ENCODE data around the gene RSBN1L. TPM values are rescaled to one million over a fixed set of nuclear protein-coding genes. Genes with fewer than 3 reads are reported as not detected.
"Not testable (repeated sequence)": the region's sequence is repeated elsewhere in the genome, so short reads cannot be mapped to it uniquely, and the experiment has no call there.

The RSBN1L gene
- total RNA-seq, 1 donor: 21.4 TPM

DNA sequence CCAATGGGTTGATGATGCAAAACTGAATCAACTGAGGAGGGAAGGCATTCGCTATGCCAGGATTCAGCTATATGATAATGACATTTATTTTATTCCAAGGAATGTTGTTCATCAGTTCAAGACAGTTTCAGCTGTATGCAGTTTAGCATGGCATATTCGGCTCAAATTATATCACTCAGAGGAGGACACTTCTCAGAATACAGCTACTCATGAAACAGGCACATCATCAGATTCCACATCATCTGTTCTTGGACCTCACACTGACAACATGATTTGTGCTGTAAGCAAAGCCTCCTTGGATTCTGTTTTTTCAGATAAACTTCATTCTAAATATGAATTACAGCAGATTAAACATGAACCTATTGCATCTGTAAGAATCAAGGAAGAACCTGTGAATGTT is 82.3 kb downstream of the RSBN1L start:
- H2AFZ ChIP-seq (ENCODE audit: low read length): no peak overlapping the region
- no peaks in the 10 kb centered on the region for H3K27me3 ChIP-seq (ENCODE audit: insufficient read depth, low read length)
- H3K4me2 ChIP-seq (ENCODE audit: insufficient read depth, low read length): no peak overlapping the region
- H3K79me2 ChIP-seq (ENCODE audit: insufficient read depth, low read length): no peaks in the 10 kb centered on the region
- TF ChIP-seq, protein P1, sequence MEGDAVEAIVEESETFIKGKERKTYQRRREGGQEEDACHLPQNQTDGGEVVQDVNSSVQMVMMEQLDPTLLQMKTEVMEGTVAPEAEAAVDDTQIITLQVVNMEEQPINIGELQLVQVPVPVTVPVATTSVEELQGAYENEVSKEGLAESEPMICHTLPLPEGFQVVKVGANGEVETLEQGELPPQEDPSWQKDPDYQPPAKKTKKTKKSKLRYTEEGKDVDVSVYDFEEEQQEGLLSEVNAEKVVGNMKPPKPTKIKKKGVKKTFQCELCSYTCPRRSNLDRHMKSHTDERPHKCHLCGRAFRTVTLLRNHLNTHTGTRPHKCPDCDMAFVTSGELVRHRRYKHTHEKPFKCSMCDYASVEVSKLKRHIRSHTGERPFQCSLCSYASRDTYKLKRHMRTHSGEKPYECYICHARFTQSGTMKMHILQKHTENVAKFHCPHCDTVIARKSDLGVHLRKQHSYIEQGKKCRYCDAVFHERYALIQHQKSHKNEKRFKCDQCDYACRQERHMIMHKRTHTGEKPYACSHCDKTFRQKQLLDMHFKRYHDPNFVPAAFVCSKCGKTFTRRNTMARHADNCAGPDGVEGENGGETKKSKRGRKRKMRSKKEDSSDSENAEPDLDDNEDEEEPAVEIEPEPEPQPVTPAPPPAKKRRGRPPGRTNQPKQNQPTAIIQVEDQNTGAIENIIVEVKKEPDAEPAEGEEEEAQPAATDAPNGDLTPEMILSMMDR (IDR thresholded peaks at IDR 0.05; ENCODE audit: extremely low read depth, low read depth, low read length): no peak
- no peaks in the 10 kb centered on the region for H3K9me3 ChIP-seq (ENCODE audit: low read depth, low read length)
- H4K20me1 ChIP-seq (ENCODE audit: insufficient read depth, low read length): no peaks in the 10 kb centered on the region
- no peak overlapping the region for H3K4me3 ChIP-seq (ENCODE audit: insufficient read depth, low read length)
- peaks cover 31% of the 10 kb centered on the region for H3K36me3 ChIP-seq (ENCODE audit: insufficient read depth, low read length)
- no peaks in the 10 kb centered on the region for H3K4me1 ChIP-seq (ENCODE audit: insufficient read depth, low read length)
- DNase-seq (ENCODE audit: insufficient read length, low spot score, missing footprints): no peak
- no peak overlapping the region for H3K27ac ChIP-seq (ENCODE audit: low read depth, low read length)

DNA sequence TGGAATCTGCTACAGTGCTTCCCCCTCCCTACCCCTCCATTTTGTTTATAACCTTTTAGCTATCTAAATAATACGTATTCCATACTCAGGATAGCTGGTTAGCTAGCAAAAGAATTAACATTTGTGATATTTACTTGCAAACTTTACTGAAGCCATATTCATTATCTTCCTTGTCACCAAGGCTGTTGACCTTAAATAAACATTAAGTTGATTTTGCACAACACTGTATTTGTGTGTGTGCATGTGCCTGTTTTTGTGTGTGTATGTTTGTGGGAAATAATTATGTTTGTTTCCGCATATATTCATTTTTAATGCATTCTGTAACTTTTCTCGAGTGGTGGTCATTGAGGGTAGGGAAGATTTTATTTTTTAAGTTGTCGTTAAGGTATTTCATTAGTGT is 86.1 kb downstream of the RSBN1L start:
- Histone ChIP-seq H4K20me1 (ENCODE audit: insufficient read depth, low read length) (no peaks in the 10 kb centered on the region), H3K36me3 (ENCODE audit: insufficient read depth, low read length) (peaks cover 11% of the 10 kb centered on the region), H3K27ac (ENCODE audit: low read depth, low read length) (no peak overlapping the region), H3K79me2 (ENCODE audit: insufficient read depth, low read length) (no peaks in the 10 kb centered on the region), H3K9me3 (ENCODE audit: low read depth, low read length) (no peaks in the 10 kb centered on the region), H2AFZ (ENCODE audit: low read length) (no peak overlapping the region), H3K4me3 (ENCODE audit: insufficient read depth, low read length) (no peak overlapping the region), H3K4me2 (ENCODE audit: insufficient read depth, low read length) (no peak overlapping the region), H3K4me1 (ENCODE audit: insufficient read depth, low read length) (no peaks in the 10 kb centered on the region), H3K27me3 (ENCODE audit: insufficient read depth, low read length) (no peaks in the 10 kb centered on the region)
- no peak for DNase-seq (ENCODE audit: insufficient read length, low spot score, missing footprints)
- TF ChIP-seq, protein P1 (IDR thresholded peaks at IDR 0.05; ENCODE audit: extremely low read depth, low read depth, low read length): no peak

DNA sequence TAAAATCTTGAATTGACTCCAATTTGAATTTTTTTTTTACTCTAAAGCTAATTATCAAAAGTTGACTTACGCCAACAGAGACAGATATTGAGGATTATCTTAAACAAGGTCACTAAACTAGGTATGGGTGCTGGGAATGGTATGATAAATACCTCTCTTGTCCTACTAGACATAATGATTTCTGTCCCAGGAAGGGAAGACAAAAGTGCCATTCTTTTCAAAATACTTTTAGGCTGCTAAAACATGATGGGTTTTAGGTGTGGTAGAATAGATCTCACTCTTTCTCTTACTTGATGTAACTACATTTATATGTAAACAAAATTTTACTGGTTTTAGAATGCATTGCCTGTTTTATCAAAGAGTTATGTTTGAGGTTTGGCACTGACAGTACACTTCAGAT is 86.9 kb downstream of the RSBN1L start:
- H3K79me2 ChIP-seq (ENCODE audit: insufficient read depth, low read length): no peaks in the 10 kb centered on the region
- no peak overlapping the region for H3K4me3 ChIP-seq (ENCODE audit: insufficient read depth, low read length)
- no peaks in the 10 kb centered on the region for H3K9me3 ChIP-seq (ENCODE audit: low read depth, low read length)
- TF ChIP-seq, protein P1 (IDR thresholded peaks at IDR 0.05; ENCODE audit: extremely low read depth, low read depth, low read length): no peak
- no peak for DNase-seq (ENCODE audit: insufficient read length, low spot score, missing footprints)
- no peak overlapping the region for H3K4me2 ChIP-seq (ENCODE audit: insufficient read depth, low read length)
- H4K20me1 ChIP-seq (ENCODE audit: insufficient read depth, low read length): no peaks in the 10 kb centered on the region
- no peaks in the 10 kb centered on the region for H3K4me1 ChIP-seq (ENCODE audit: insufficient read depth, low read length)
- no peak overlapping the region for H3K27ac ChIP-seq (ENCODE audit: low read depth, low read length)
- no peak overlapping the region for H2AFZ ChIP-seq (ENCODE audit: low read length)
- H3K27me3 ChIP-seq (ENCODE audit: insufficient read depth, low read length): no peaks in the 10 kb centered on the region
- peaks cover 11% of the 10 kb centered on the region for H3K36me3 ChIP-seq (ENCODE audit: insufficient read depth, low read length)

DNA sequence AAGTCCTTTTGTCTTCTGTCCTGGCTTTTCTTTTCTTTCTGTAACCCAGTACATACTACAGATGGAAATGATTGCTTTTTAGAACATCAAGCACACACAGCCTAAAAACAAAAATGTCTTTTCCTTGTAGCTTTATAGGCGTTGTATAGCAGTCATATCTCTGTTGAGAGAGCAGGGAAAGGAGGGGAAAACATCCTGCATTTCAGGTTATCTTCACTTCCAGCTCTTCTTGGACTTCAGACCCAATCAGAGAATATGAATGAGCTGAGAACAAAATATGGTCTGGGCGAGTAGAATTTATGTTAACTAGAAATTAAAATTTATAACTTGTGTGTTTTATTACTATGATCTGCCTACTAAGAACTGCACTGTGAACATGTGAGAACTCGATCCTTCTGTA is 87.3 kb downstream of the RSBN1L start:
- H3K79me2 ChIP-seq (ENCODE audit: insufficient read depth, low read length): no peaks in the 10 kb centered on the region
- TF ChIP-seq, protein P1 (IDR thresholded peaks at IDR 0.05; ENCODE audit: extremely low read depth, low read depth, low read length): no peak

DNA sequence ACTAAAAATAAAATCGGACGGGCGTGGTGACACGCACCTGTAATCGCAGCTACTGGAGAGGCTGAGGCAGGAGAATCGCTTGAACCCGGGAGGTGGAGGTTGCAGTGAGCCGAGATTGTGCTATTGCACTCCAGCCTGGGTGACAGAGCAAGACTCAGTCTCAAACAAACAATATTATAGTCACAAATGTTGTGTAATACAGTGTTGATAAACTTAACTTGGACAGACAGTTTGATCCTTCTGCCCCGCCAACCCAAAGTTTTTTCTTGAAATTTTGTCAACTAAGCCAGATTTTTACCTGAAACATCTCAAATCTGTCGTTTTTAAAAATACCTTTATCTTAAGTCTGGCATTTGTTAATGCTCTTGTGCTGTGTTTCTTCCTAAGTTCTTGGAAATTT is 88.2 kb downstream of the RSBN1L start:
- not testable (repeated sequence) for DNase-seq (ENCODE audit: insufficient read length, low spot score, missing footprints); H3K36me3 ChIP-seq (ENCODE audit: insufficient read depth, low read length); H4K20me1 ChIP-seq (ENCODE audit: insufficient read depth, low read length); H2AFZ ChIP-seq (ENCODE audit: low read length); H3K4me2 ChIP-seq (ENCODE audit: insufficient read depth, low read length); H3K4me3 ChIP-seq (ENCODE audit: insufficient read depth, low read length); H3K27me3 ChIP-seq (ENCODE audit: insufficient read depth, low read length); H3K79me2 ChIP-seq (ENCODE audit: insufficient read depth, low read length); H3K4me1 ChIP-seq (ENCODE audit: insufficient read depth, low read length); H3K9me3 ChIP-seq (ENCODE audit: low read depth, low read length); H3K27ac ChIP-seq (ENCODE audit: low read depth, low read length)

More for the DNA sequence above, 87.3 kb downstream of the RSBN1L start:
- Histone ChIP-seq H3K4me2 (ENCODE audit: insufficient read depth, low read length) (no peak overlapping the region), H4K20me1 (ENCODE audit: insufficient read depth, low read length) (no peaks in the 10 kb centered on the region), H2AFZ (ENCODE audit: low read length) (no peak overlapping the region), H3K4me3 (ENCODE audit: insufficient read depth, low read length) (no peak overlapping the region), H3K27ac (ENCODE audit: low read depth, low read length) (no peak overlapping the region), H3K4me1 (ENCODE audit: insufficient read depth, low read length) (no peaks in the 10 kb centered on the region), H3K36me3 (ENCODE audit: insufficient read depth, low read length) (peaks cover 7% of the 10 kb centered on the region), H3K9me3 (ENCODE audit: low read depth, low read length) (no peaks in the 10 kb centered on the region), H3K27me3 (ENCODE audit: insufficient read depth, low read length) (no peaks in the 10 kb centered on the region)
- DNase-seq (ENCODE audit: insufficient read length, low spot score, missing footprints): no peak
